ENCODE data around the gene GPS1.

Gene GPS1

DNA sequence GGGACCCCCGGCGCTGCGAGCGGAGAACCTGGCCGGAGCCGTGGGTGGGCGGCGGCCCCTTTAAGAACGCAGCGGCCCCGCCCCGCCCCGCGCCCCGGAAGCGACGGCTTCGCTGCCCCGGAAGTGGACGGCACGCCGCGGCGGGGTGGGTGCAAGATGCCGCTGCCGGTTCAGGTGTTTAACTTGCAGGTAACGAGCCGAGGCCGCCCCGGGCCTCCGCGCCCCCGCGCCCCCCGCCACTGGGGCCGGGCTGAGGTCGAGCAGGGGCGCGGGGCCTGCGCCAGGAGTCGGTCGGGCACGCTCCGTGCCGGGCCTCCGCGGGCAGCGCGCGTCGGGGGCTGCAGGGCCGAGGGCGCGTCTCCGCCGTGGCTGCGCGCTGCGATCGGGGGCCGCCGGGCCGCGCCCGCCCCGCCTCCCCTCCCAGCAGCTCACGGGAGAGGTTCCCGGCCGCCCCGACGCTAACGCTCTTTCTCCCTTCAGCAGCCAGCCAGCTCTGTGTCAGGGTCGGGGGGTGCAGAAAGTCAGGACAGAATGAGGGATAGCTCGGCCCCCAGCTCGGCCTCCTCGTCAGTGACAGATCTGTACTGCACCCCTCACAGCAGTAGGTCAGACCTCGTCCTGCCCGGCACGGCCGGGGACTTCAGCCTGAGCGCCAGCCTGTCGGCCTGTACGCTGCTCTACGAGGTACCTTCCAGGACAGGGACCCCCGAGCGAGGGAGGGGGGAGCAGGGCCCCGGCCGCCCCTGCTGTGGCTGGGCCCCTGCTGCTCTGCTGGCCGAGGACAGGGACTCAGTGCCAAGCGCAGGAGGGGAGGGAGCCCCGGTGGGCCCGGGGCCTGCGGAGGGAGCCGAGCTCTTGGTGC, at the start of gene GPS1, which contains the start of gene RFNG:
TSS of gene GPS1 (plus strand) at position 123 of the 862 bp plus-strand sequence. CDS start at position 157, 34 bp downstream.
TSS of gene RFNG (minus strand) at position 36 of the 862 bp plus-strand sequence. CDS start 45 bp downstream, outside the sequence.
- no peak for DNase-seq (ENCODE audit: low read depth, low spot score)

DNA sequence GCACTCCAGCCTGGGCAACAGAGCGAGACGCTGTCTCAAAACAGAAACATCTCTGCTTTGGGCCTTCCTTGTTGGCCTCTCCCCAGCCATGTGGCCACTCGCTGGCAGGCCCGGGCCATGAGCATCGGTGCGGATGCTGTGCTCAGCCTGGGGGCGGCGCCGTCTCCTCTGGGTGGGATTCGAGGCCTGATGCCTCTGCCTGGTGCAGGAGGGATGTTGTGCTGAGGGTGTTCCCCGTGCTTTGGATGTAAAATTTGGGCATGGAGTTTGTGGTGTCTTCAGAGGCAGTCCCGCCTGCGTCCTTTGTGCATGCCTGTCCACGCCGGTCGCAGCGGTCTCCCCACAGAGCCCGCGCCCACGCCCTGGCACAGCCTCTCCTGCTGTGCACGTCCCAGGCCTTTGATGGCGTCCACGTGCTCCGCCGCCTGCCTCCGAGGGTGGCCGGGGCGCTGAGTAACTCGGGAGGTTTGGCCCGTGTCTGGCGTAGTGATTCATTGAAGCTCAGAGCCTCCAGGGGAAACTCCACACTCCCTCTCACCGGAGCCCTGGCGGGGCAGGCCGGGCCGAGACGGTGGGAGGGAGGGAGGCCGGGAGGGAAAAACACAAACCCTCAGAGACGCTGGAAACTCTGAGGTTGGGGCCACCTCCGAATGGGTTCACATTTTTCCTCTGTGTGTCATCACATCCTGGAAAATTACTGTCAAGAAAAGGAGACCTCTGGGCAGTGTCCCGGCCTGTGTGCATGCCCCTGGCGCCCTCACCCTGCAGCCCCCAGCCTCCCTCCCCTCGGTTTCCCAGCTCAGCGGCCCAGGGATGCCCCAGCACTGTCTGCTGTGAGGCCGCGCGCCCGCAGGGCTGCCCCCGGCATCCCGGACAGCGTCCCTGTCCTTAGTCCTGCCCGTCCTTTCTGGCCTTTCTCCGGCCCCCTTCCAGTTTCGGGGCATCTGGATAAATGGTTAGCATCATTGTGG, 48.0 kb upstream of the GPS1 start:
- DNase-seq (ENCODE audit: low read depth, low spot score) = peak; percentile 87

DNA sequence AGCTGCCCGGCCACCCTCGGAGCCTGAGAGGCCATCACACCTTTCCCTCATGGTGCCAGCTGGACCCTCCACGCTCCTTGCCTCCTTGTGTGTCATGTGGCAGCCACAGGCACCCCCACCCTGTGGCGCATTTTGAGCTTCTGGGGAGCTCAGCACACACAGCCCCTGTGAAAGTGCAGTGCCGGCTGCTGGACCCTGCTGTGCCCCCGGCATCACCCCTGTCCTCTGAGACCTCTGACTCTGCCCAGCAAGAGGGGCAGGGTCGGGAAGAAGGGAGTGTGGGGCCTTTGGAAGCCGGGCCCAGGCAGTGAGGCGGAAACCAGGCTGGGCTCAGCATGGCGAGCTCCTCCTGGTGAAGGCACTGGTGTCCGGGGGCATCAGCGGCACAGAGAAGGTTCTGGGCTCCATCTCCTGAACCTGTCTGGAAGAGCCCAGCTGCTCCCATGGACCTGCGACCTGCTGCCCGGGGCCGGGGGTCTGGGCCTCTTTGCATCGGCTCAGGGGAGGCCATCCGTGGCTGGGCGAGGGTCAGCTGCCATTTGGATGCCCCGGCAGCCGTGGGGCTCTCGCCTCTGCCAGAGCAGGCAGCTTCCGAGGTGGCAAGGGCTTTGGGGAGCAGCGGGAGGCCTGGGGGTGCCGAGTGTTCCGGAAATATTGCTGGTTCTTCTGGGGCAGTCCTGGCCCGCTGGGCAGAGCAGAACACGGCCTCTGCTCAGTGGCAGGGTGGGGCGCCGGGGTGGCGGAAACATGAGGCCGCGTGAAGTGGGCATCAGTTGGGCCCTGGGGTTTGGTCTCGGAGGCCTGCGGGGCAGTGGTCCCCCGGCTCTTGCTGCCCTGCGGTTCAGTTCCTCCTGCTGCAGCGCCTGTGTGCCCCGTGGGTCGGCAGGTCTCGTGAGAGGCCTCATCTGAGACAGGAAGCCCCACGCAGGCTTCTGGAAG, 46.9 kb upstream of the GPS1 start:
- DNase-seq (ENCODE audit: low read depth, low spot score) = no peak

DNA sequence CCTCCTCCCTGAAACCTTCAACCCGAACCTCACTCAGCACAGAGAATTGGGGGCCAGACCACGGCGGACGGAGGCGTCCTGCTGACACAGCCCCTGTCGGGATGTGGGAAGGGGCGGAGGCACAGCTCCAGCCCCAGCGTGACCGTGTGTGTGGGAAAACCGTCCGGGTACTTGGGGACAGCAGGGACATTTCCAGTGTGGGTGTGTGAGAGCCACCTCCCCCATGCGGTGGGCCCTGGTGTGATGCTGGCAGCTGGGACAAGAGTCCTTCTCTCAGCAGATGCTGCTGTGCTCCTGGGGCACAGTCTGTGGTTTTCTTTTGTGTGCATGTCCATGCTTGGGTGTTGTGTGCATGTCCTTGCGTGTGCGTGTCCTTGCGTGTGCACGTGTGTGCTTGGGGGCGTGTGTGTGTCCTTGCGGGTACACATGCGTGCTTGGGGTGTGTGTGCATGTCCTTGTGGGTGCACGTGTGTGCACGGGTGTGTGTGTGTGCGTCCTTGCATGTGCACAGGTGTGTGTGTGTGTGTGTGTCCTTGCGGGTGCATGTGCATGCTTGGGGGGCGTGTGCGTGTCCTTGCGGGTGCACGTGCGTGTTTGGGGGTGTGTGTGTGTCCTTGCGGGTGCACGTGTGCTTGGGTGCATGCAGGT, 45.9 kb upstream of the GPS1 start:
- no peak for DNase-seq (ENCODE audit: low read depth, low spot score)

DNA sequence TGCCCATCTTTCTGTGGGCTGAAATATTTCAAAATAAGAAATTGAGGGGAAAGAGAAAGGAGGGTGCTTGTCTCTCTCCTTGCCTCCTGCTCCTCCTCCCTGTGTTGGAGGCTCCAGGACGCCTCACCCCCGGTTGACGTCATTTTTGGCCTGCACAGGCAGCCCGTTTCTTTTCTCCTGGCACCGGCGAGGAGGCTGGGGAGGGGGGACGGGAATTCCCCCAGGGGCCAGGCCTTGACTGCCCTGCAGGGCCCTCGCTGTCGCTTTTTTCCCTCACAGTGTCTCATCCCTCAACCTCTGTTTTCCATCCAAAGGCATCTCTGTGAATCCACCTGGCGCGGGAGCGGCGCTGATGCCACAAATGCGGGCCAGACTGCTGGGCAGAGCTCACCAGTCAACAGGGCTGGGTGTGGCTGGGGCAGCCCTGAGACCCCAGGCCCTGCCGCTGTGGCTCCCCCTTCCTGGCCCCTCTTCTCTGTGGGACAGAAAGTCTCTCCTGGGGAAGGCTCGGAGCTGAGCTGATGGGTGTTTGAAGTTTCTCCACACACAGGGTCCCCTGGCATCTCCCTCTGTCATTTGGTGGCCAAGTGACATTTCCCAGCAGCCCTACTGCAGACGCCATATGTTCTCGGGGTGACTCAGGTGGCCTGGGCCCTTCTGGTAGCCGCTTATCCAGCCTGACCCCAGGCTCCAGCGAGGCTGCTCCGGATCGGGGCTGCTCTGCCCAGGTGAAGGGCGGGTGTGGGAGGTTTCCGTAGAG, 45.0 kb upstream of the GPS1 start:
- DNase-seq (ENCODE audit: low read depth, low spot score) = no peak

DNA sequence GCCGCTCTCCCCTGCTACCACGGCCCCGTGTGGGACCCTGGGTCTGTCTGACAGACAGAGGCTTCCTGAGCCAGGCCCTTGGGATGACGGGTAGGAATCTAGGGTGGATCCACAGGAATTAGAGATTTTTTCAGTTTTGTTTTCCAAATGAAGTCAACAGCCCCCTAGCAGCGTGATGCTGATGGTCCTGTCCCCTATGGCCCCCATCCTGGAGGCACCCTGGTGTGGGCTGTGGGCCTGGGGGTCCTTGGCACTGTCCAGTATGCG, 44.5 kb upstream of the GPS1 start:
- DNase-seq (ENCODE audit: low read depth, low spot score) = no peak

DNA sequence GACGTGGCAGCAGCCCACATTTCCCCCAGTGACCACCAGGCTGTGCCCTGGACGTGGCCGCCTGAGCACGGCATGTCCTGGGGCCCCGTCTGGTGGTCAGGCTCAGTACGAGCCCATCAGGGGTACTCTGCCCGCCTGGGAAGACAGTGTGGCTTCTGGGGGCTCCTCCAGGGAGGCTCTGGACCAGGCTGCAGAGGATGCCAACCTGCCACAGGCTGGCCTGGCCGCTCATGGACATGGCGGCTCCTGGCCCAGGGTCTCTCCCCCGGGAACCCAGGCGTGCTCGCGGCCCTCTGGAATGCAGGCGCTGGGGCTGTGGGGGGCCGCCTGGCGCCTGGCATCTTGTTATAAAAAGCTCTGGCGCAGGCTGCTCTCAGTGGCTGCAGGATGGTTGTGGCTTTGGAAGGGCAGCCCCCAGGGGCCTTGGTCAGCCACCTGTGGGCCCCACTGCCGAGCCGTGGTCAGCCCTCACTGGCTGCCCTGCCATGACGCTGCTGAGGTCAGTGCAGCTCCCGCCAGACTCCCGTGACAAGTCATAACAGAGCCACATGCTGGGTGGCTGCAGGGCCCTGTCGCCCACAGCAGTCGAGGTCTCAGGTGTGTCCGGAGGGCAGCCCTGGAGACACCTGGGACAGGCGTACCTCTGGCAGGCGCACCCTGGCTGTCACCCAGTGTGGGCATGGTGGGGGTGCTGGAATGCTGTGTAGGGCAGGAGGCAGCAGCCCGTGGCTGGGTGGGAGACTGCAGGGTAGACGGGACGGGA, 44.0 kb upstream of the GPS1 start:
- DNase-seq (ENCODE audit: low read depth, low spot score) = no peak

GRCh38 chr17:82008258-82008940, 43.3 kb upstream of the GPS1 start:
- DNase-seq (ENCODE audit: low read depth, low spot score) = no peak

GRCh38 chr17:82008941-82009405, 42.7 kb upstream of the GPS1 start:
- DNase-seq (ENCODE audit: low read depth, low spot score) = no peak

GRCh38 chr17:82009413-82009812, 42.3 kb upstream of the GPS1 start:
- DNase-seq (ENCODE audit: low read depth, low spot score) = no peak

DNA sequence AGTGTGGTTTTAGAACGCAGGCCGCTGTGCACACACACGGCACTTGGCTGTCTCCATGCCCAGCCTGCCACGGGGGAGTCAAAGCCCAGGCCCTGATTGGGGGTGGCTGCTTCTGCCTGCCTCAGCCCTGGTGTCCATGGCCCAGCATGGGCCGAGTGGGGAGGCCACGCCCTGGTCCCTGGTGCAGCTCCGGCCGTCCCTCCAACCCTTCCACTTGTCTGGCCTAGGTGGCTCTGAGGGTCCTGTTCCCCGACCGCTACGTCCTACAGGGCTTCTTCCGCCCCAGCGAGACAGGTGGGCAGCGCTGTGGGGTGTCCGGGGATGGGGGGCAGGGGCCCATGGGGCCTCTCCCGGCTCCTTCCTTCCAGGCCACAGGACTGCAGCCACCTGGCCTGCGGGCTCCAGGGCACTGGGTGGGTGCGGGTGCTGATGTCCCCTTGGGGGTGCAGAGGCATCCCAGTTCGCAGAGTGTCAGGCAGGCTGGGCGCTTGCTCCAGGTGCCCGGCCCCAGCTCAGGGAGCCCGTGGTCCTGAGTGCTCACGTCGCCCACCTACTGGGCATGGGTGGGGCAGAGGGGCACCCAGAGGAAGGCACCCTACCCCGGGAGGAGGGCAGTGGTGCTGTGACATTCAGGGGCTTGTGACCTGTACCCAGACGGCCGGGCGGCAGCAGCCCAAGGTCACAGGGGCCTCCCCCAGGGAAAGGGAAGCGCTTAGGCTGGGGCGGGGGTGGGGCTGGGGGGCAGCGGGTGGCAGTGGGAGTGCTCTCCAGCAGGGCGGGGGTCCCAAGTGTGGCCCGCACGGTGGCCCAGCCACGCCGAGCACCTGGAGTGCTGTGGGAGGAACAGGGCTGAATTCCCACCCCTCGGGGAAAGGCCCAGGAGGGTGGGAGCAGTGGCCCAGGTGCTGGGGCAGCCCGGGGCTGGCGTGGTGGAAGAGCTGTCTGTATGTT, 40.8 kb upstream of the GPS1 start:
- no peak for DNase-seq (ENCODE audit: low read depth, low spot score)

- DNase-seq (ENCODE audit: low read depth, low spot score) = no peak
Measured at GRCh38 chr17:82011617-82012187, 40.0 kb upstream of the GPS1 start.

DNA sequence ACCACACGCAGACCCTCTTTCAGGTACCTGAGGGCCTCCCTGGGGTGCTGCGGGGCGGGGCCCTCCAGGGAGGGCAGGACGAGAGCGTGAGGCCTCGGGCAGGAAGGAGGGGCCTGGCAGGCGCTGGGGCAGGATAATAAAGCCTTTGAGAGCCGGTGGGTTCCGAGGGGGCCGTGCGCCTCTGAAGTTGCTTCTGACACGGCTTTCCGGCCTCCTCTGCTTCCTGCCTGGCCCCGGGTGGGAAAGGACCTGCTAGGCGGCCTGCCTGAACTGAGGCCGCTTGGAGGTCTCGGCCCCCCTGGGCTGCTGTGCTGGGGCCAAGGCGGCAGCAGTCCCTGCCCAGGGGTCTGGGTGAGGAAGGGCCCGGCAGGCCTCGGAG, 39.4 kb upstream of the GPS1 start:
- DNase-seq (ENCODE audit: low read depth, low spot score) = peak; percentile 62

DNA sequence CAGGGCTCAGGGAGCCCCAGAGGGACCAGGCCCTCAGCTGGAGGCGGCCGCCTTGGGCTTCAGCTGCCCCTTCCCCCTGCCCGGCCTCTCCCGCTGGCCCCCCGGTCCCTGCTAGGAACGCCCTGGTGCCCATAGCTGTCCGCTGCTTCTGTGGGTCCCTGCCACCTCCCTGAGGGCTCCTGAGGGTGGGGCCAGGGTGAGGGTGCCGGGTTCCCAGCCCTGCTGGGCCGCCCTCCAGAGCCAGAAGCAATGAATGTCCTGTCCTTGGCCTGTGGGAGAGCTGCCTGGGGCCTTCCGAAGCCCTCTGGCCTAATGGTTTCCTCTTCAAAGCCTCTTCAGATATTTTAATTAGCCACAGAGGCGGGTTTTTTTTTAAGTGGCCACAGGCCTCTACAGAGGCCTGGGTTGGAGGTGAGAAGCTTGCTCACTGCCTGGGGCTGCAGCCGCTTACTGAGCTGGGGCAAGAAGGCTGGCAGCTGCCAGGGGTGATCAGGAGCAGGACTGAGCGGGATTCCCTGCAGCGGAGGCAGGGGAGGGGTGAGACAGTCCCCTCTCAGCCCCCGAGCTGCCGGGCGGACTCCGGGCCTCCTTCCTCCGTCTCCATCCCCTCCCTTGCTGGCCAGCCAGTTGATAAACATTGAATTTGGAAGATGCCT, 38.9 kb upstream of the GPS1 start:
- peak; percentile 94 for DNase-seq (ENCODE audit: low read depth, low spot score)

GRCh38 chr17:82013341-82013740, 38.4 kb upstream of the GPS1 start:
- peak; percentile 72 for DNase-seq (ENCODE audit: low read depth, low spot score)

GRCh38 chr17:82013772-82014321, 37.9 kb upstream of the GPS1 start:
- no peak for DNase-seq (ENCODE audit: low read depth, low spot score)
